Type B pancreatic cell (in vitro differentiated cells): Measurements from ENCODE around the gene KLHL29. TPM values are rescaled to one million over a fixed set of nuclear protein-coding genes. Genes with fewer than 3 reads are reported as not detected.
A peak's percentile ranks its signal among the peaks of the same experiment; 100 is the strongest.

Experiments used
- DNase-seq: peaks from one replicate; pipeline ENCODE4 v3.0.0; 2021; ENCODE audit warnings: mixed read lengths; ENCODE audit not compliant: unreplicated experiment; ENCODE audit errors: extremely low spot score
- H3K27ac Mint-ChIP-seq: 2 replicates; pipeline ENCODE4 v1.8.0; 2021; ENCODE audit warnings: mild to moderate bottlenecking, mixed read lengths
- H3K27me3 Mint-ChIP-seq: 2 replicates; pipeline ENCODE4 v1.8.0; 2021; ENCODE audit warnings: mixed read lengths
- H3K36me3 Mint-ChIP-seq: 2 replicates; pipeline ENCODE4 v1.8.0; 2021; ENCODE audit warnings: mixed read lengths
- H3K4me1 Mint-ChIP-seq: one replicate; pipeline ENCODE4 v1.8.0; 2021; ENCODE audit warnings: mixed read lengths; ENCODE audit not compliant: unreplicated experiment
- H3K4me3 Mint-ChIP-seq: 2 replicates; pipeline ENCODE4 v1.8.0; 2021; ENCODE audit warnings: mild to moderate bottlenecking, mixed read lengths
- H3K9me3 Mint-ChIP-seq: 2 replicates; pipeline ENCODE4 v1.8.0; 2021; ENCODE audit warnings: mixed read lengths
- total RNA-seq: library from RNA; stranded (reverse); gene quantifications from 2 replicates; pipeline ENCODE4 v1.2.1, GENCODE V29; 2021; ENCODE audit warnings: low replicate concordance
- TF ChIP-seq, protein P1 (sequence below): fragments of 200-600 bp; sonication (generic); conservative IDR thresholded peaks from 2 replicates; pipeline ENCODE4 v1.5.0; 2021; ENCODE audit warnings: antibody characterized with exemption, mild to moderate bottlenecking

Gene KLHL29
- total RNA-seq, 1 donor from 2014 or later, result 24.1 TPM

DNA sequence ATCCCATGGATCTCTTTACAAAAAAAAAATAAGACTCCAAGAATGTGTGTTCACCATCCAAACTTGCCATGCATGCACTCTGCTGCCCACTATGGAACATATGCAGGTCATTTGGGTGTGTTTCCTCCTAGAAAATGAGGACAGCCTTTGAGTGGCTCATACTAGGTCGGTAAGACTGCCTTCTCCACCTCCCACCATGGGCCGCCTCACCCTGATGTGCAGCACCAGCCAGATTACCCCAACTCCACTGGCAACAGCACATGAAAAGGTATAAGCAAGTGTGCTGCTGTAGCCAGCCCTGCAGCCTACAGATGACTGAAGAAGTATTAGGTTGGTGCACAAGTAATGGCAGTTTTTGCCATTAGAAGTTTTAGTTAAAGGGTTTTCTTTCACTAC, 327.8 kb downstream of the KLHL29 start:
- DNase-seq, result no peak
- H3K4me3 Mint-ChIP-seq, result no peak overlapping the region
- H3K36me3 Mint-ChIP-seq, result peaks cover 19% of the 10 kb centered on the region
- no peaks in the 10 kb centered on the region for H3K27me3 Mint-ChIP-seq
- H3K4me1 Mint-ChIP-seq, result peaks cover 21% of the 10 kb centered on the region
- peak overlapping the region; percentile 77 for H3K27ac Mint-ChIP-seq
- H3K9me3 Mint-ChIP-seq, result no peaks in the 10 kb centered on the region
- TF ChIP-seq, protein P1, sequence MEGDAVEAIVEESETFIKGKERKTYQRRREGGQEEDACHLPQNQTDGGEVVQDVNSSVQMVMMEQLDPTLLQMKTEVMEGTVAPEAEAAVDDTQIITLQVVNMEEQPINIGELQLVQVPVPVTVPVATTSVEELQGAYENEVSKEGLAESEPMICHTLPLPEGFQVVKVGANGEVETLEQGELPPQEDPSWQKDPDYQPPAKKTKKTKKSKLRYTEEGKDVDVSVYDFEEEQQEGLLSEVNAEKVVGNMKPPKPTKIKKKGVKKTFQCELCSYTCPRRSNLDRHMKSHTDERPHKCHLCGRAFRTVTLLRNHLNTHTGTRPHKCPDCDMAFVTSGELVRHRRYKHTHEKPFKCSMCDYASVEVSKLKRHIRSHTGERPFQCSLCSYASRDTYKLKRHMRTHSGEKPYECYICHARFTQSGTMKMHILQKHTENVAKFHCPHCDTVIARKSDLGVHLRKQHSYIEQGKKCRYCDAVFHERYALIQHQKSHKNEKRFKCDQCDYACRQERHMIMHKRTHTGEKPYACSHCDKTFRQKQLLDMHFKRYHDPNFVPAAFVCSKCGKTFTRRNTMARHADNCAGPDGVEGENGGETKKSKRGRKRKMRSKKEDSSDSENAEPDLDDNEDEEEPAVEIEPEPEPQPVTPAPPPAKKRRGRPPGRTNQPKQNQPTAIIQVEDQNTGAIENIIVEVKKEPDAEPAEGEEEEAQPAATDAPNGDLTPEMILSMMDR, result no peak

DNA sequence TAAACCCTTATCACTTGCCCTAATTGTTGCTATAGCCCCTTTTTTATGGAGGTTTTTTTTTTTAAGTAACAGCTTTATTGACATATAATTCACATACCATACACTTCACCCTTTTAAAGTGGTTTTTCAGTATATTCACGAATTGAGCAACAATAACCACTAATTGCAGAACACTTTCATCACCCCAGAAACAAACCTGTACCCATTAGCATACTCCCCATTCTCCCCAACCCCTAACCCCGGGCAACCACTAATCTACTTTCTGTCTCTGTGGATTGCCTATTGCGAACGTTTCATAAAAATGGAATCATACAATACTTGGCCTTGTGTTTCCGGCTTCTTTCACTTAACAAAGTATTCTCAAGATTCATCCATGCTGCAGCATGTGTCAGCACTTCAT, 328.4 kb downstream of the KLHL29 start:
- H3K36me3 Mint-ChIP-seq, result peaks cover 16% of the 10 kb centered on the region
- TF ChIP-seq, protein P1, result no peak
- no peak overlapping the region for H3K4me3 Mint-ChIP-seq
- no peak for DNase-seq
- peaks cover 21% of the 10 kb centered on the region for H3K4me1 Mint-ChIP-seq
- H3K9me3 Mint-ChIP-seq, result no peaks in the 10 kb centered on the region
- H3K27me3 Mint-ChIP-seq, result no peaks in the 10 kb centered on the region
- peak overlapping the region; percentile 77 for H3K27ac Mint-ChIP-seq

DNA sequence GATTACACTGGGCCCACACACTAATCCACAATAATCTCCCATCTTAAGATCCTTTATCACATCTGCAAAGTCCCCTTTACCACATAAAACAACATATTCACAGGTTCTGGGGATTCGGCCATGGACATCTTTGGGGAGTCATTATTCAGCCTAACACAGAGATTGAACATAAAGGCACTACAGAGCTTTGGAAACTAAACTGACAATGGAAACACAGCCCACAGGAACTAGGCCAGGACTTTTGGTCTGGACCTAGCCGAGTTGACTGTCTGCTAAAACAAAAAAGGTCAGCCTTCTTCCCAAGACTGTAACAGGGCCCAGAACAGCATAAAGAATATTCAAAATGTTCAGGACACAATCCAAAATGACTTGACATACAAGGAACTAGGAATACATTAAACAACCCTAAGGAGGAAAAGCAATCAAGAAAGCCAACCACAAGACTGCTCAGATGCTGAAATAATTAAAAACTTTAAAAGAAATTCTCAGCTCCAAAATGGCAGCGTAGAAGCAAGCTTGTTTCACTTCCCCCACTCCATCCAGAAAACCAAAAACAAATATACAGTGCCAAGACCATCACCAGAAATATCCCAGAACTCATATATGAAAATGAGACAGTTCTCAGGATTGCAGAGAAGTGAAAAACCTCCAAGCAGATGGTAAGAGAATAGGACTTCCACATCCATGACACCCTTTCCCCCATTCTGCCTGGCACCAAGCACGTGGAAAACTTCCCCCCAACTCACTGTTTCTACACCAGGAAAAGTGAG, 334.1 kb downstream of the KLHL29 start:
- no peaks in the 10 kb centered on the region for H3K4me1 Mint-ChIP-seq
- no peaks in the 10 kb centered on the region for H3K27me3 Mint-ChIP-seq
- H3K4me3 Mint-ChIP-seq, result no peak overlapping the region
- DNase-seq, result no peak
- H3K27ac Mint-ChIP-seq, result no peak overlapping the region
- TF ChIP-seq, protein P1, result no peak
- H3K36me3 Mint-ChIP-seq, result peaks cover 25% of the 10 kb centered on the region
- peaks cover 18% of the 10 kb centered on the region for H3K9me3 Mint-ChIP-seq

DNA sequence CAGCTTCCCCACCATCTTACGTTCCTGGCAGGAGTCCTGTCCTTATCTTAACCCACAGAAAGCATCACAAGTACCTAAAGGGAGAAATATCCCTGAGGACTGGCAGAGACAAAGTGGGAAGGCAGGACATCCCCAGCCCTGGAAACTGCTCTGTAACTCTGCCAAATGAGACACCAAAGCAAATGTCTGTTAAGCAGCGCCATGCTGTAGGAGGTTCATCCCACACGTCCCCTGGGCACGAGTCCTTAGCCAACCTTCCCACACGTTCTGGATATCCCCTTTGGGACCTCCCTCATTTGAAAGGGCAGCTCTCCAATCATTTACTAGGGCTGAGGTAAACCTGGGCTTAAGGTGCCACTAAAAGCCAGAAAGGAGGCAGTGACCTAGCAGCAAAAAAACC, 334.7 kb downstream of the KLHL29 start:
- no peak overlapping the region for H3K27ac Mint-ChIP-seq
- TF ChIP-seq, protein P1, result no peak

DNA sequence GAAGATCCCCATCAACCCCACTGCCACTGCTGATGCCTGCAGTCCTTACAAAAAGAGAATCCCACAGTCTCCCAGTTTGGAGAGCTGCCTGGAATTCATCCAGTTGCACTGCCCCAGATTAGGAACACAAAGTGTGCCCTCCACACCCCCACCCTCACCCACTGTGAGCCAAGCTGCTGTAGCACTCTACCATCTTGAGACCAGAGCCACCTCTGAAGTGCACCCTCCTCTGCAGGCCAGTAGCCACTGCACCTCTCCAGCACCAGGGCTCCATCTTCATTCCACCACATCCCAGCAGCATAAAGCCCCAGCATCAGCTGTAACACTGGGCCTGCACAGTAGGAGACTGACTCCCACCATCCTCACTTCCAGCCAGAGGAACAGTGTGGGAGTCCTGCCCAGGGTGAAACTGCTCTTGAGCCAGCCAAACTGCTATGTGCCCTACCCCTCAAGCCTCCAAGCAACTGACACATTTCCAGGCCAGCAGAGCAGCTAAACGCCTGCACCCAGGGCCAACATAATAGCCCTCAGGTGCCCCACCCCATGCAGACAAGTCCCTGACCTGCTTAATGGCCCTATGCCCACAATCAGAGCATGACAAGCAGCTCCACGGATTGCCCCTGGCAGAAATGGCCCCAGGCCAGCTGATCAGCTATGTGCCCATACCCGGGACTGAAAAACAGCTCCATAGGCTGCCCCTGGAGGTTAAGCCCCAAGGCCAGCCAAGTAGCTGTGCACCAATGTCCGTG, 335.9 kb downstream of the KLHL29 start:
- Mint-ChIP-seq H3K9me3 (peaks cover 21% of the 10 kb centered on the region), H3K27me3 (no peaks in the 10 kb centered on the region), H3K4me3 (no peak overlapping the region), H3K27ac (no peak overlapping the region), H3K4me1 (no peaks in the 10 kb centered on the region), H3K36me3 (peaks cover 34% of the 10 kb centered on the region)
- TF ChIP-seq, protein P1, result no peak
- no peak for DNase-seq

More for the DNA sequence above, 334.7 kb downstream of the KLHL29 start:
- Mint-ChIP-seq H3K4me3 (no peak overlapping the region), H3K36me3 (peaks cover 25% of the 10 kb centered on the region), H3K4me1 (no peaks in the 10 kb centered on the region), H3K9me3 (peaks cover 18% of the 10 kb centered on the region), H3K27me3 (no peaks in the 10 kb centered on the region)
- no peak for DNase-seq
